K562 (cell line): ENCODE data around the gene COL23A1. TPM values are rescaled to one million over a fixed set of nuclear protein-coding genes. Genes with fewer than 3 reads are reported as not detected.

Experiments used
- GABPB2 ChIP-seq: fragments of 250-450 bp; sonication (Bioruptor Pico); conservative IDR thresholded peaks from 2 replicates; pipeline ENCODE4 v1.5.1; 2021; ENCODE audit warnings: mild to moderate bottlenecking
- GATAD2A ChIP-seq: fragments of 450-650 bp; IDR thresholded peaks from 2 replicates; pipeline ENCODE4 v1.6.1; 2017
- KLF1 ChIP-seq: fragments of 450-650 bp; IDR thresholded peaks from 2 replicates; pipeline ENCODE4 v1.6.1; 2016; ENCODE audit warnings: missing genetic modification characterization, missing compliant biosample characterization
- NCOA4 ChIP-seq: fragments of 450-650 bp; IDR thresholded peaks from 2 replicates; pipeline ENCODE4 v1.6.1; 2018; ENCODE audit warnings: mild to moderate bottlenecking; ENCODE audit not compliant: partially characterized antibody
- SP1 ChIP-seq: sonication (generic); formaldehyde crosslinking; IDR thresholded peaks from 2 replicates; pipeline ENCODE4 v1.8.1; 2022; ENCODE audit warnings: mild to moderate bottlenecking, missing genetic modification reagents
- ZFP1 ChIP-seq: fragments of 450-650 bp; formaldehyde crosslinking; IDR thresholded peaks from 2 replicates; pipeline ENCODE4 v1.4.0; 2020; ENCODE audit warnings: mild to moderate bottlenecking, mixed read lengths
- polyA plus RNA-seq, 8 experiments: library from polyadenylated mRNA; depleted of rRNA in 4 of 8; stranded (reverse) in 5 of 8; unstranded in 3 of 8; fragments of >200 nt; fragmentation: Nextera tagmentation in 2 of 8; fragmentation: Illumina TruSeq in 1 of 8; extraction: Ambion mirVana in 2 of 8; extraction: Trizol in 1 of 8; gene quantifications; 2 replicates each; pipeline versions ENCODE4 v1.2.1 to v1.2.3, GENCODE V29; 2011 to 2014; ENCODE audit warnings: inconsistent platforms in 1 of 8, missing spikeins in 1 of 8
- total RNA-seq, 7 experiments: library from RNA; depleted of rRNA in 6 of 7; stranded (reverse); fragments of >200 nt in 6 of 7; fragmentation: Illumina TruSeq in 2 of 7; extraction: Trizol in 2 of 7; gene quantifications; 2 replicates each; pipeline versions ENCODE4 v1.2.1 to v1.2.3, GENCODE V29; 2011 to 2021; ENCODE audit warnings: low replicate concordance in 1 of 7
- TF ChIP-seq, protein P1 (sequence below): fragments of 450-650 bp; IDR thresholded peaks from 2 replicates; pipeline ENCODE4 v1.6.1; 2017; ENCODE audit warnings: antibody characterized with exemption
- TF ChIP-seq, protein P2 (sequence below): sonication (generic); formaldehyde crosslinking; IDR thresholded peaks from 2 replicates; pipeline ENCODE4 v1.8.0; 2023; ENCODE audit warnings: mild to moderate bottlenecking, missing genetic modification reagents
- TF ChIP-seq, protein P3 (sequence below): fragments of 250-450 bp; sonication (Bioruptor Pico); IDR thresholded peaks from 2 replicates; pipeline ENCODE4 v1.9.0; 2021; ENCODE audit warnings: mild to moderate bottlenecking
- TF ChIP-seq, protein P4 (sequence below): sonication (generic); formaldehyde crosslinking; IDR thresholded peaks from 2 replicates; pipeline ENCODE4 v1.8.1; 2023; ENCODE audit warnings: mild to moderate bottlenecking, missing genetic modification reagents
- TF ChIP-seq, protein P5 (sequence below): fragments of 250-450 bp; sonication (Bioruptor Pico); IDR thresholded peaks from 2 replicates; pipeline ENCODE4 v1.4.0; 2020; ENCODE audit warnings: borderline replicate concordance

Gene COL23A1
- total and polyA plus RNA-seq, 9 of the 15 experiments (the other 6 are each of a cell fraction or from before 2014, with no cell fraction given) = 0.09 TPM; not detected in 8

DNA sequence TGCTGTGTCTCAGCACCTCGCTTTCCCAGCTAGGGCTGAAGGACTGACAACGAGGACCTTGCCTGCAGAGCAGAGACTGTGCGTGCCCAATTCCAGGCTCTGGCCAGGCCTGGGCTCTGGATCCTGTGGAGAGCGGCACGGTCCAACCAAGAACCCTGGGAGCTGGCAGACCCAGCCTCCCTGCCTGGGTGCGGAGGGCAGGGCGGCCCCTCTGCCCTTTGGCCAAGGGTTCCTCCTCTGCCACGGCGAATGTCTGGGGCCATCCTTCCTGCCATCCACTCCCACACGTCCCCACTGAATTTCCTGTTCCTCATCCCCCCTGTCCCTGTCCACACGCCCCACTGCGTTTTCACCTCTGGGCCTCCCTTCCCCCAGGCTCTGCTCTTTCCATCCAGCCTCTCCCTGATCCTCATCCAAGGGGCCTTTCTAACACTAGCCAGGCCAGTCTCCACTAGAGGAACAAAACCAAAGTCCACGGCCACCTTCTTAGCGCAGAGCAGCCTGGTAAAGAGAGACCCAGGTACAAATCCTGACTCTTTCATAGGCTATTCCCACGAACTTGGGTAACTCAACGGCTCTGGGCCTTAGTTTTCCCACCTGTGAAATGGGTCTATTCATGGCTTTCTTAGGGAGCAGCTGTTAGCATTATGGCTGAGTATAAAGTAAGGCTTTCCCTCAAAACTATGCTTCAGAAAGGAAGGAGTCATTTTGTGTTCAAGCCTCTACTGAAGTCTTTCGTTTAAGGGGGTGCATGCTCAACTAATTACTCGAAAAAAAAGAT is 262.1 kb downstream of the COL23A1 start (continued):
- TF ChIP-seq, protein P1, sequence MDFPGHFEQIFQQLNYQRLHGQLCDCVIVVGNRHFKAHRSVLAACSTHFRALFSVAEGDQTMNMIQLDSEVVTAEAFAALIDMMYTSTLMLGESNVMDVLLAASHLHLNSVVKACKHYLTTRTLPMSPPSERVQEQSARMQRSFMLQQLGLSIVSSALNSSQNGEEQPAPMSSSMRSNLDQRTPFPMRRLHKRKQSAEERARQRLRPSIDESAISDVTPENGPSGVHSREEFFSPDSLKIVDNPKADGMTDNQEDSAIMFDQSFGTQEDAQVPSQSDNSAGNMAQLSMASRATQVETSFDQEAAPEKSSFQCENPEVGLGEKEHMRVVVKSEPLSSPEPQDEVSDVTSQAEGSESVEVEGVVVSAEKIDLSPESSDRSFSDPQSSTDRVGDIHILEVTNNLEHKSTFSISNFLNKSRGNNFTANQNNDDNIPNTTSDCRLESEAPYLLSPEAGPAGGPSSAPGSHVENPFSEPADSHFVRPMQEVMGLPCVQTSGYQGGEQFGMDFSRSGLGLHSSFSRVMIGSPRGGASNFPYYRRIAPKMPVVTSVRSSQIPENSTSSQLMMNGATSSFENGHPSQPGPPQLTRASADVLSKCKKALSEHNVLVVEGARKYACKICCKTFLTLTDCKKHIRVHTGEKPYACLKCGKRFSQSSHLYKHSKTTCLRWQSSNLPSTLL = no peak
- TF ChIP-seq, protein P2, sequence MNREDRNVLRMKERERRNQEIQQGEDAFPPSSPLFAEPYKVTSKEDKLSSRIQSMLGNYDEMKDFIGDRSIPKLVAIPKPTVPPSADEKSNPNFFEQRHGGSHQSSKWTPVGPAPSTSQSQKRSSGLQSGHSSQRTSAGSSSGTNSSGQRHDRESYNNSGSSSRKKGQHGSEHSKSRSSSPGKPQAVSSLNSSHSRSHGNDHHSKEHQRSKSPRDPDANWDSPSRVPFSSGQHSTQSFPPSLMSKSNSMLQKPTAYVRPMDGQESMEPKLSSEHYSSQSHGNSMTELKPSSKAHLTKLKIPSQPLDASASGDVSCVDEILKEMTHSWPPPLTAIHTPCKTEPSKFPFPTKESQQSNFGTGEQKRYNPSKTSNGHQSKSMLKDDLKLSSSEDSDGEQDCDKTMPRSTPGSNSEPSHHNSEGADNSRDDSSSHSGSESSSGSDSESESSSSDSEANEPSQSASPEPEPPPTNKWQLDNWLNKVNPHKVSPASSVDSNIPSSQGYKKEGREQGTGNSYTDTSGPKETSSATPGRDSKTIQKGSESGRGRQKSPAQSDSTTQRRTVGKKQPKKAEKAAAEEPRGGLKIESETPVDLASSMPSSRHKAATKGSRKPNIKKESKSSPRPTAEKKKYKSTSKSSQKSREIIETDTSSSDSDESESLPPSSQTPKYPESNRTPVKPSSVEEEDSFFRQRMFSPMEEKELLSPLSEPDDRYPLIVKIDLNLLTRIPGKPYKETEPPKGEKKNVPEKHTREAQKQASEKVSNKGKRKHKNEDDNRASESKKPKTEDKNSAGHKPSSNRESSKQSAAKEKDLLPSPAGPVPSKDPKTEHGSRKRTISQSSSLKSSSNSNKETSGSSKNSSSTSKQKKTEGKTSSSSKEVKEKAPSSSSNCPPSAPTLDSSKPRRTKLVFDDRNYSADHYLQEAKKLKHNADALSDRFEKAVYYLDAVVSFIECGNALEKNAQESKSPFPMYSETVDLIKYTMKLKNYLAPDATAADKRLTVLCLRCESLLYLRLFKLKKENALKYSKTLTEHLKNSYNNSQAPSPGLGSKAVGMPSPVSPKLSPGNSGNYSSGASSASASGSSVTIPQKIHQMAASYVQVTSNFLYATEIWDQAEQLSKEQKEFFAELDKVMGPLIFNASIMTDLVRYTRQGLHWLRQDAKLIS (CRISPR knock-in tag) = no peak
- TF ChIP-seq GATAD2A (no peak), ZFP1 (CRISPR knock-in tag) (no peak), NCOA4 (no peak), SP1 (no peak), GABPB2 (CRISPR knock-in tag) (no peak), KLF1 (tag) (no peak)
- TF ChIP-seq, protein P3, sequence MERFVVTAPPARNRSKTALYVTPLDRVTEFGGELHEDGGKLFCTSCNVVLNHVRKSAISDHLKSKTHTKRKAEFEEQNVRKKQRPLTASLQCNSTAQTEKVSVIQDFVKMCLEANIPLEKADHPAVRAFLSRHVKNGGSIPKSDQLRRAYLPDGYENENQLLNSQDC (CRISPR knock-in tag) = no peak
- TF ChIP-seq, protein P4, sequence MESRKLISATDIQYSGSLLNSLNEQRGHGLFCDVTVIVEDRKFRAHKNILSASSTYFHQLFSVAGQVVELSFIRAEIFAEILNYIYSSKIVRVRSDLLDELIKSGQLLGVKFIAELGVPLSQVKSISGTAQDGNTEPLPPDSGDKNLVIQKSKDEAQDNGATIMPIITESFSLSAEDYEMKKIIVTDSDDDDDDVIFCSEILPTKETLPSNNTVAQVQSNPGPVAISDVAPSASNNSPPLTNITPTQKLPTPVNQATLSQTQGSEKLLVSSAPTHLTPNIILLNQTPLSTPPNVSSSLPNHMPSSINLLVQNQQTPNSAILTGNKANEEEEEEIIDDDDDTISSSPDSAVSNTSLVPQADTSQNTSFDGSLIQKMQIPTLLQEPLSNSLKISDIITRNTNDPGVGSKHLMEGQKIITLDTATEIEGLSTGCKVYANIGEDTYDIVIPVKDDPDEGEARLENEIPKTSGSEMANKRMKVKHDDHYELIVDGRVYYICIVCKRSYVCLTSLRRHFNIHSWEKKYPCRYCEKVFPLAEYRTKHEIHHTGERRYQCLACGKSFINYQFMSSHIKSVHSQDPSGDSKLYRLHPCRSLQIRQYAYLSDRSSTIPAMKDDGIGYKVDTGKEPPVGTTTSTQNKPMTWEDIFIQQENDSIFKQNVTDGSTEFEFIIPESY (CRISPR knock-in tag) = no peak
- TF ChIP-seq, protein P5, sequence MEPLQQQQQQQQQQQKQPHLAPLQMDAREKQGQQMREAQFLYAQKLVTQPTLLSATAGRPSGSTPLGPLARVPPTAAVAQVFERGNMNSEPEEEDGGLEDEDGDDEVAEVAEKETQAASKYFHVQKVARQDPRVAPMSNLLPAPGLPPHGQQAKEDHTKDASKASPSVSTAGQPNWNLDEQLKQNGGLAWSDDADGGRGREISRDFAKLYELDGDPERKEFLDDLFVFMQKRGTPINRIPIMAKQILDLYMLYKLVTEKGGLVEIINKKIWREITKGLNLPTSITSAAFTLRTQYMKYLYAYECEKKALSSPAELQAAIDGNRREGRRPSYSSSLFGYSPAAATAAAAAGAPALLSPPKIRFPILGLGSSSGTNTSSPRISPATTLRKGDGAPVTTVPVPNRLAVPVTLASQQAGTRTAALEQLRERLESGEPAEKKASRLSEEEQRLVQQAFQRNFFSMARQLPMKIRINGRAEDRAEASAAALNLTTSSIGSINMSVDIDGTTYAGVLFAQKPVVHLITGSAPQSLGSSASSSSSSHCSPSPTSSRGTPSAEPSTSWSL = no peak
